DMS53 (cell line): ENCODE measurements around the gene PTPN23.

Source experiments
- DNase-seq: peaks from one replicate; lab custom pipeline; 2025; lab: John Stamatoyannopoulos, UW

Gene PTPN23

DNA sequence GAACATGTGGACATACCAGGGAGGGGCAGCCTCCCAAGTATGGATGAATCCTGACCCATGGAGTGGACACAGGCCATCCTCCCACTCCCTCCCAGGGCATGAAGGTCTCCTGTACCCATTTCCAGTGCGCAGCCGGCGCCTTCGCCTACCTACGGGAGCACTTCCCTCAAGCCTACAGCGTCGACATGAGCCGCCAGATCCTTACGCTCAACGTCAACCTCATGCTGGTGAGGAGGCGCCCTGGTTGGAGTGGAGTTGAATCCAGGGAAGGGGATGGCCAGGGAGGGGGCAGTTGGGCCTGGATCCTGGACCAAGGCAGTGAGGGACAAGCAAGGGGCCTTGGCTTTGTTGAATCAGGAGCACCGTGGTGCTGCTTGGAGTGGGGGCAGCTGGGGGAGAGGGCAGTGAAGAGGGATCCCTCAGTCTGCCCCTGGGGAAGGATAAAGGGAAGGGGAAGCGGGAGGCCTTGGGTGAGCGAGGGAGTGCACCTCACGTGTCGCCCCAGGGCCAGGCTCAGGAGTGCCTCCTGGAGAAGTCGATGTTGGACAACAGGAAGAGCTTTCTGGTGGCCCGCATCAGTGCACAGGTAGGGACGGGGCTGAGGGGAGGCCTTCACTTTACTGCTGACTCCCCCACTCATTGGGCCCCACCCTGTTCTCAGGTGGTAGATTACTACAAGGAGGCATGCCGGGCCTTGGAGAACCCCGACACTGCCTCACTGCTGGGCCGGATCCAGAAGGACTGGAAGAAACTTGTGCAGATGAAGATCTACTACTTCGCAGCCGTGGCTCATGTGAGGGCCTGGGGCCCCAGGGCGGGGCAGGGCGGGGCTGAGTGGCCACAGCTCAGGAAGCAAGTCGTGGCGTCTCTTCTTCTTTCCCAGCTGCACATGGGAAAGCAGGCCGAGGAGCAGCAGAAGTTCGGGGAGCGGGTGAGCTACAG is 25.3 kb downstream of the PTPN23 start:
- no peak for DNase-seq

DNA sequence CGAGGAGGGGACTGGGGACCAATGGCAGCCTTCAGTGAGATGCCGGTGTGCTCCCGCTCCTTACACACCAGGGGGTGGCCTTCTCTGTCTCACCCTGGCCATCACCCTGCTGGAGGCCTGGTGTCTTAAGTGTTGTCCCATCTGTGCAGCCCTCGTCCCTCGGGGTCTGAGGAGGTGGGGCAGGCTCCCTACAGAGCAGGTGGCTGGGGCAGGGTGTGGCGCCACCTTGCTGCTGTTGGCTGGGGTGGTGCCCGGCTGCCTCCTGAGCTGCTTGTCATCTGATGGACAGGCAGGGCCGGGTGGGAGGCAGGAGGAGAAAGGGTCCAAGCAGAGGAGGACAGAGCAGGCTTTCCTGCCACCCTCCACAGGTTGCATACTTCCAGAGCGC is 25.9 kb downstream of the PTPN23 start:
- DNase-seq: peak; percentile 3

DNA sequence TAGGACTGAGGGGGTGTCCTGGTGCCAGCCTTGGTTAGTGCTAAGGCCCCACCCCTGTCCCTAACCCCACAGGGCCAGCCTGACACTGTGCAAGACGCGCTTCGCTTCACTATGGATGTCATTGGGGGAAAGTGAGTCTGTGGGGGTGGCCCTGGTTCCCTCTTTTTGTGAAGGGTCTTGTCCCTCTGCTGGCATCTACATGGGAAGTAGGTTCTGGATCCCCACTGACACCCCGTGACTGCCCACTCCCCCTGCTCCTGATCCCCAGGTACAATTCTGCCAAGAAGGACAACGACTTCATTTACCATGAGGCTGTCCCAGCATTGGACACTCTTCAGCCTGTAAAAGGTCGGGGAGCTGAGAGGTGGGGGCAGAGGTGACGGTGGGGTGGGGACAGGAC is 26.4 kb downstream of the PTPN23 start:
- DNase-seq: no peak

DNA sequence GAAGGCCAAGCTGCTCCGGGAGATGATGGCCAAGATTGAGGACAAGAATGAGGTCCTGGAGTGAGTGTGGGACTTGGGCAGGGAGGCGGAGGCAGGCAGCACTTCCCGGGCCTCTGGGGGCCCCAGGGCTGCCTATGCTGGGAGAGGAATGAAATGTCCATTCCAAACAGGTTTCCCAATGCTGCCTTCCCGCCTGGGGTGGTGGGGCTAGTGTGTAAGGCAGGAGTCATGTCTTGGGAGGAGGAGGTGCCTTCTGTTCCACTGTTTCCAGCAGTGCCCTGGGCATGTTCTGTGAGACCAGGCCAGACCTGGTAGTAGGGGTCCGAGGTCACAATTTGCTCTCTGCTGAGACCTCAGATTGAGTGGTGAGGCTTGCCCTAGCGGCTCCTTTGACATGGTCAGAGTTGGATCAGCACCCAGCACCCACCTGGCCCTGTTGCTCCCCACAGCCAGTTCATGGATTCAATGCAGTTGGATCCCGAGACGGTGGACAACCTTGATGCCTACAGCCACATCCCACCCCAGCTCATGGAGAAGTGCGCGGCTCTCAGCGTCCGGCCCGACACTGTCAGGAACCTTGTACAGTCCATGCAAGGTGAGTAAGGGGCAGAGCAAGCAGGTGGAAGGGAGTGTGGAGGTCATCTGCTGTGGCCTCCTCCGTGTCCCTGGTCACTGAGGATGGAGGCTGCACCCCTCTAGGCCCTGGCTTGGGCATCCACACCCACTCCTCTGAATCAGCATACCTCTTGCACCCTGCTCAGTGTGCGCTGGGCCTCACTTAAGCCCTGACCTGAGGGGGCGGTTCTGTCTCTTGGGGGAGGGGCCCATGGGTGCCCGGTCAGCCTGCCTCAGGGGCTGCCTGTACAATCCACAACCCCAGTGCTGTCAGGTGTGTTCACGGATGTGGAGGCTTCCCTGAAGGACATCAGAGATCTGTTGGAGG is 27.3 kb downstream of the PTPN23 start:
- DNase-seq: no peak

DNA sequence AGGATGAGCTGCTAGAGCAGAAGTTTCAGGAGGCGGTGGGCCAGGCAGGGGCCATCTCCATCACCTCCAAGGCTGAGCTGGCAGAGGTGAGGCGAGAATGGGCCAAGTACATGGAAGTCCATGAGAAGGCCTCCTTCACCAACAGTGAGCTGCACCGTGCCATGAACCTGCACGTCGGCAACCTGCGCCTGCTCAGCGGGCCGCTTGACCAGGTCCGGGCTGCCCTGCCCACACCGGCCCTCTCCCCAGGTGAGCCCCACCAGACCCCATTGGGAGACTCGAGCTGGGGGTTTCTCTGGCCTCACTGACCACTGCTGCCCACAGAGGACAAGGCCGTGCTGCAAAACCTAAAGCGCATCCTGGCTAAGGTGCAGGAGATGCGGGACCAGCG is 28.0 kb downstream of the PTPN23 start:
- DNase-seq: no peak

DNA sequence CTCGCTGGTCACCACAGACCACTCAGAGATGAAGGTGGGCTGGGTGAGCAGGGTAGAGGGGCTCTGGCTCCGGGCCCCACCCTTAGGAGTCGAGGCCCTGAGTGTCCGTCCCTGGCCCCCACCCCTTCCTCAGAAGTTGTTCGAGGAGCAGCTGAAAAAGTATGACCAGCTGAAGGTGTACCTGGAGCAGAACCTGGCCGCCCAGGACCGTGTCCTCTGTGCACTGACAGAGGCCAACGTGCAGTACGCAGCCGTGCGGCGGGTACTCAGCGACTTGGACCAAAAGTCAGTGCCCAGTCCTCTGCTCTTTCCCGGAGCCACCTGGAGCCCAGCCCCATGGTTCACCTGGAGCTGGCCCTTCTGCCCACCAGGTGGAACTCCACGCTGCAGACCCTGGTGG is 28.5 kb downstream of the PTPN23 start:
- DNase-seq: no peak

DNA sequence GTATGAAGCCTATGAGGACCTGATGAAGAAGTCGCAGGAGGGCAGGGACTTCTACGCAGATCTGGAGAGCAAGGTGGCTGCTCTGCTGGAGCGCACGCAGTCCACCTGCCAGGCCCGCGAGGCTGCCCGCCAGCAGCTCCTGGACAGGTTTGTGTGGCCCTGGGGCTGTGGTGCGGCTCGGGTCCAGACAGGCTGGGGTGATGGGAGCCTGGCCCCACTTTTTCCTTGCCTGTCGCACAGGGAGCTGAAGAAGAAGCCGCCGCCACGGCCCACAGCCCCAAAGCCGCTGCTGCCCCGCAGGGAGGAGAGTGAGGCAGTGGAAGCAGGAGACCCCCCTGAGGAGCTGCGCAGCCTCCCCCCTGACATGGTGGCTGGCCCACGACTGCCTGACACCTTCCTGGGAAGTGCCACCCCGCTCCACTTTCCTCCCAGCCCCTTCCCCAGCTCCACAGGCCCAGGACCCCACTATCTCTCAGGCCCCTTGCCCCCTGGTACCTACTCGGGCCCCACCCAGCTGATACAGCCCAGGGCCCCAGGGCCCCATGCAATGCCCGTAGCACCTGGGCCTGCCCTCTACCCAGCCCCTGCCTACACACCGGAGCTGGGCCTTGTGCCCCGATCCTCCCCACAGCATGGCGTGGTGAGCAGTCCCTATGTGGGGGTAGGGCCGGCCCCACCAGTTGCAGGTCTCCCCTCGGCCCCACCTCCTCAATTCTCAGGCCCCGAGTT is 29.0 kb downstream of the PTPN23 start:
- DNase-seq: no peak

DNA sequence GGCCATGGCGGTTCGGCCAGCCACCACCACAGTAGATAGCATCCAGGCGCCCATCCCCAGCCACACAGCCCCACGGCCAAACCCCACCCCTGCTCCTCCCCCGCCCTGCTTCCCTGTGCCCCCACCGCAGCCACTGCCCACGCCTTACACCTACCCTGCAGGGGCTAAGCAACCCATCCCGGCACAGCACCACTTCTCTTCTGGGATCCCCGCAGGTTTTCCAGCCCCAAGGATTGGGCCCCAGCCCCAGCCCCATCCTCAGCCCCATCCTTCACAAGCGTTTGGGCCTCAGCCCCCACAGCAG is 29.5 kb downstream of the PTPN23 start:
- DNase-seq: no peak

DNA sequence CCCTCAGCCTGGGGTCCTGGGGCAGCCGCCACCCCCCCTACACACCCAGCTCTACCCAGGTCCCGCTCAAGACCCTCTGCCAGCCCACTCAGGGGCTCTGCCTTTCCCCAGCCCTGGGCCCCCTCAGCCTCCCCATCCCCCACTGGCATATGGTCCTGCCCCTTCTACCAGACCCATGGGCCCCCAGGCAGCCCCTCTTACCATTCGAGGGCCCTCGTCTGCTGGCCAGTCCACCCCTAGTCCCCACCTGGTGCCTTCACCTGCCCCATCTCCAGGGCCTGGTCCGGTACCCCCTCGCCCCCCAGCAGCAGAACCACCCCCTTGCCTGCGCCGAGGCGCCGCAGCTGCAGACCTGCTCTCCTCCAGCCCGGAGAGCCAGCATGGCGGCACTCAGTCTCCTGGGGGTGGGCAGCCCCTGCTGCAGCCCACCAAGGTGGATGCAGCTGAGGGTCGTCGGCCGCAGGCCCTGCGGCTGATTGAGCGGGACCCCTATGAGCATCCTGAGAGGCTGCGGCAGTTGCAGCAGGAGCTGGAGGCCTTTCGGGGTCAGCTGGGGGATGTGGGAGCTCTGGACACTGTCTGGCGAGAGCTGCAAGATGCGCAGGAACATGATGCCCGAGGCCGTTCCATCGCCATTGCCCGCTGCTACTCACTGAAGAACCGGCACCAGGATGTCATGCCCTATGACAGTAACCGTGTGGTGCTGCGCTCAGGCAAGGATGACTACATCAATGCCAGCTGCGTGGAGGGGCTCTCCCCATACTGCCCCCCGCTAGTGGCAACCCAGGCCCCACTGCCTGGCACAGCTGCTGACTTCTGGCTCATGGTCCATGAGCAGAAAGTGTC is 30.2 kb downstream of the PTPN23 start:
- no peak for DNase-seq

DNA sequence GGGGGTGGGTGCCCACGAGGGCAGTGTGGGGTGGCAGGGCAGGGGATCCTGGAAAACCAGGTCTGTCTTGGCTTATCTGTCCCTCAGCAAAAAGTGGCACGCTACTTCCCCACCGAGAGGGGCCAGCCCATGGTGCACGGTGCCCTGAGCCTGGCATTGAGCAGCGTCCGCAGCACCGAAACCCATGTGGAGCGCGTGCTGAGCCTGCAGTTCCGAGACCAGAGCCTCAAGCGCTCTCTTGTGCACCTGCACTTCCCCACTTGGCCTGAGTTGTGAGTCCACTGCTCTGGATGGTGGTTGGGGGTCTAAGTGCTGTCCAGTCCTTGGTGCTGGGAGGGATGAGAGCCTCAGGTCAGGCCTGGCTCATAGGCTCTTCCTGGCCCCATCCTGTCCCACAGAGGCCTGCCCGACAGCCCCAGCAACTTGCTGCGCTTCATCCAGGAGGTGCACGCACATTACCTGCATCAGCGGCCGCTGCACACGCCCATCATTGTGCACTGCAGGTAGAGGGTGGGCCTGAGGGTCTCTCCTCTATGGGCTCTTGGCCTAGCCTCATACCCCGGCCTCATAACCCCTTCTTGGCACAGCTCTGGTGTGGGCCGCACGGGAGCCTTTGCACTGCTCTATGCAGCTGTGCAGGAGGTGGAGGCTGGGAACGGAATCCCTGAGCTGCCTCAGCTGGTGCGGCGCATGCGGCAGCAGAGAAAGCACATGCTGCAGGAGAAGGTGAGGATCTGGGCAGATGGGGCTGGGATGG is 31.1 kb downstream of the PTPN23 start:
- DNase-seq: no peak

DNA sequence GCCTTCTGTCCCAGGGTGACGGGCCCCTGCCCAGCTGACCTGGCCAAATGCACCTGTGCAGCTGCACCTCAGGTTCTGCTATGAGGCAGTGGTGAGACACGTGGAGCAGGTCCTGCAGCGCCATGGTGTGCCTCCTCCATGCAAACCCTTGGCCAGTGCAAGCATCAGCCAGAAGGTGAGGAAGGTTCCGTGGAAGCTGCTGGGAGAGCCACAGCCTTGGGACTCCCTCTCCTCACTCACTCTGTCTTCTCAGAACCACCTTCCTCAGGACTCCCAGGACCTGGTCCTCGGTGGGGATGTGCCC is 31.6 kb downstream of the PTPN23 start:
- DNase-seq: no peak

DNA sequence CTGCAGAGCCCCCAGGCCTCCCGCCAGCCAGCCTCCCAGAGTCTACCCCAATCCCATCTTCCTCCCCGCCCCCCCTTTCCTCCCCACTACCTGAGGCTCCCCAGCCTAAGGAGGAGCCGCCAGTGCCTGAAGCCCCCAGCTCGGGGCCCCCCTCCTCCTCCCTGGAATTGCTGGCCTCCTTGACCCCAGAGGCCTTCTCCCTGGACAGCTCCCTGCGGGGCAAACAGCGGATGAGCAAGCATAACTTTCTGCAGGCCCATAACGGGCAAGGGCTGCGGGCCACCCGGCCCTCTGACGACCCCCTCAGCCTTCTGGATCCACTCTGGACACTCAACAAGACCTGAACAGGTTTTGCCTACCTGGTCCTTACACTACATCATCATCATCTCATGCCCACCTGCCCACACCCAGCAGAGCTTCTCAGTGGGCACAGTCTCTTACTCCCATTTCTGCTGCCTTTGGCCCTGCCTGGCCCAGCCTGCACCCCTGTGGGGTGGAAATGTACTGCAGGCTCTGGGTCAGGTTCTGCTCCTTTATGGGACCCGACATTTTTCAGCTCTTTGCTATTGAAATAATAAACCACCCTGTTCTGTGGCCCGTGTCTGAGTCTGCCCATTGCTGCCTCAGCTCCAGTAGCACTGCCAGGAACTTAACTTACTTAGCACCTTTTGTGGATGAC is 32.2 kb downstream of the PTPN23 start:
- no peak for DNase-seq

DNA sequence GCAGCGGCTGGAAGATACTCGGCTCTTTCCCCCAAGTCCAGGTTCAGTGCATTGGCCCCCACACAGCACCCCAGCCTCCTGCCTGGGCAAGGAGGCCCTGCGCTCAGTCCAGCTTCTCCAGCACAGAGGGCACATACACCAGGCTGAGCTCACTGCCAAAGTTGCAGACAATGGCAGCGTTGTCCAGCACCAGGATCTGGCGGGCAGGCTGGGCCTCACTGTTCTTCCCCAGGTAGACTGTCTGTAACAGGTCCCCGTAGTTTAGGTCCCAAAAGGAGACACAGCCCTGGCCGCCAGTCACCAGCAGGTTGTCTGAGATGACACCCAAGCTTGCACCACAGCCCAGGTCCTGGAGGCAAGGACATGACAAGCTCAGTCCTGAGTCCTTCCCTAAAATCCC is 32.9 kb downstream of the PTPN23 start:
- DNase-seq: no peak

DNA sequence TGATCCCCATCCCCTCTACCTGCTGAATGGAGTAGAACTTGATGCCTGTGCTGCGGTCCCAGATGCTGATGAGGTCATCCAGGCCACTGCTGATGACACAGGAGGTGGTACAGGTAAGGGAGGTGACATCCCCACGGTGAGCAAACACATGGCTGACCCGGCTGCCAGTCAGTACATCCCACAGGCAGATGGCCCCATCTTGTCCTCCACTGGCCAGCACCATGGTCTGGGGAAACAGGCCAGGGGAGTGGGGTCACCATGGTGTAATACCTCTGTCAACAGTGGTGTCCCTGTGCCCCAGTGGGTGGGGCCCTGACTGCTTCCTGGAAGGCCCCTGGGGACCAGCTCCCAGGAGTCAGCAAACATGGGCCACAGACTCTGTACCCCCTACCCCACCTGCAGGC is 33.3 kb downstream of the PTPN23 start:
- DNase-seq: peak; percentile 33

DNA sequence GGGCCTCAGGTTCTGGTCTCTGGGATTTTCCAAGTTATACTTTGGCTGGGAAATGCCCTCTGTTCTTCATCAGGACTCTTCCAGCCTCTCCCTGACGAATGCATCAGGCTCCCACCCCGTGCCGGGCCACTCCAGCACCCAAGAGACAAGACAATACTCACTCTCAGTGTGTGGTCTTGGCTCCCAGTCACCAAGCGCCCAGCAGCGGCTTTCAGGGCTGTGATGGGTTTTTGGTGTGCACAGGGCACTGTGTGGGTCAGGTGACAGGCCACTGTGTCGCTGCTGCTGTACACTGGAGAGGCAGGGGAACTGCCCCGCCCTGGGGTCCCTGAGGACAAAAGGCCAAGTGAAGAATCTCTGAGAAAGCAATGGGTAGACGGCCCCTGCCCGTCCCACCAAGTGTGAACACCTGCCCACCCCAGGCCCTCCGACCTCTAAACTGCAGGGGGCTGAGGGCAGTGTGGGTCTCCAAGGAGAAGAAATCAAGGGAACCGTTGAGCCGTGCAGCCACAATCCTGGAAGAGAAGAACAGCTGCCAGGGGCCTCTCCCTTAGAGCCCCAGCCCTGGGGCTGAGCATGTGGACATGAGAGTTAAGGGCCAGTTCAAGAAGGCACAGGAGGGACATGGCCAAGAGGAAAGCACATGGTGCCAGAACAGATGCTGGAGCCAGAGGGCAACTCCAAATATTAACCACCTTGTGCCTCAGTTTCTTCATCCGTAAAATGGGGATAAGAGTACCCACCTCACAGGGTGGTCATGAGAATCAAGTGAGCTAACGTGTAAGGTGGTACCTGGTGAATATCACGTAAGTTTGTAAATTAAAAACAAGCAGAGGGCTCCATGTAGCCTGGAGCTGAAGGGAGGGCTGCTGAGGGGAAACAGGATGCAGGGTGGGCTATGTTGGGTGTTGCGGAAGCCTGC is 34.1 kb downstream of the PTPN23 start:
- DNase-seq: no peak

DNA sequence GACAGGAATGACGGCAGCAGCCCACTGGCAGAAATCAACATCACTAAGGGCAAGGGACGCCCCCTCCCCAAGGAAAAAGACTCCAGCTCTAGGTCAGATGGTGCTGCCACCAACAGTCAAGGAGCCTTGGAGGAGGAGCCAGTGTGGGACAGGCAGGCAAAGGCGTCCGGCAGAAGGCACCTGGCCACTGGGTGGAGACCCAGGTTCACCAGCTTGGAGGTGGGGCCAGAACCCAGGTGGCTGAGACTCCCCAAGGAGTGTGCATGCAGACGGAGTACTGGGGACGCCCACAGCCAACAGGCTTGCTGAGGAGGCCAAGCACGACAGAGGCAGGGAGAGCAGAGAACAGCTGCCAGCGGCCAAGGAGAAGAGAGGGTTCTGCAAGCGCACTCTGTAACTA is 35.2 kb downstream of the PTPN23 start:
- peak; percentile 2 for DNase-seq

DNA sequence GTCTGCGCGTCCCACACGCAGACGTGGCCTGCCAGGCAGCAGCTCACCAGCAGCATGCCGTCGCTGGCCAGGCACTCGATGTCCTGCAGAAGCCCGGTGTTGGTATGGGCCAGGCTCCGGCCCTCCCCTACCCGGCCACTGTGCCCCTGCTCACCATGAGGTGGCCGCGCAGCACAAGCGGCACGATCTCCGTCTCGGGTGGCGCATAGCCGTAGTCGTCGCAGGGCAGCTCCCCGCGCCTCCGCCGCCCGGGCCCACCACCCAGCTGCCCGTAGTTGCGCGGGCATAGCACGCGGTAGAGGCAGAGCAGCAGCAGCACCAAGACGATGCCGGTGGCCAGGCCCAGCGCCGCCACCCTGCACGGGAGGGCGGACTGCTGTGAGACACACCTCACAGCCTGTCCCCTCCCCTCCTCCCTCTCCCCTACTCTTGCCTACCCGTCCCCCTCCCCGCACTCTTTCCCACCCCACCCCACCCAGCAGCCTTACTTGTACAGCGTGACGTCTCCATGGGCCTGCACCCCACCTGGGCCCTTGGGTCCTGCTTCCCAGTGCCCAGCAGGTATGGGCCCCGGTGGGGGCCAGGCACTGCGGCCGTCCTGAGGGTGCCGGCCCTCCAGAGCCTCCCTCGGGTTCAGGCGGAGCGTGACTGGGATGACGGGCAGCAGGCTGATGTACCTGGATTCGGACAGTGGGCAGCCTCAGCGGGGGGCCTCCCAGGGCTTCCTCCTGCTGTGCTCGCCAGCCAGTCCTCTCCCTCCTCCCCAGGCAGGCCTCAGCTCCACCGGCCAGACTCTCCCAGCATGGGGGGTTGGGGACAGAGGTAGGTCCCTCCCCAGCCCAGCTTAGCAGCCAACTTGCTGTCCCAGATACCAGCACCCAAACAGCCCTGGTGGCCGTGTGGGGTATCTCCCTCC is 37.6 kb downstream of the PTPN23 start:
- DNase-seq: peak; percentile 11
